Activated CD4-positive, alpha-beta T cell treated with anti-CD3 and anti-CD28 coated beads, Interleukin-2, amount 50 U/mL, for 24 hours (primary cell): ENCODE data around the gene TP53I3.
"Not testable (repeated sequence)": the region's sequence is repeated elsewhere in the genome, so short reads cannot be mapped to it uniquely, and the experiment has no call there.

Experiments
- DNase-seq, 2 donors: peaks; one replicate each; pipeline ENCODE4 v3.0.0-alpha.2; 2020; ENCODE audit warnings: low read depth in 1 of 2, low spot score in 1 of 2

TP53I3 gene

DNA sequence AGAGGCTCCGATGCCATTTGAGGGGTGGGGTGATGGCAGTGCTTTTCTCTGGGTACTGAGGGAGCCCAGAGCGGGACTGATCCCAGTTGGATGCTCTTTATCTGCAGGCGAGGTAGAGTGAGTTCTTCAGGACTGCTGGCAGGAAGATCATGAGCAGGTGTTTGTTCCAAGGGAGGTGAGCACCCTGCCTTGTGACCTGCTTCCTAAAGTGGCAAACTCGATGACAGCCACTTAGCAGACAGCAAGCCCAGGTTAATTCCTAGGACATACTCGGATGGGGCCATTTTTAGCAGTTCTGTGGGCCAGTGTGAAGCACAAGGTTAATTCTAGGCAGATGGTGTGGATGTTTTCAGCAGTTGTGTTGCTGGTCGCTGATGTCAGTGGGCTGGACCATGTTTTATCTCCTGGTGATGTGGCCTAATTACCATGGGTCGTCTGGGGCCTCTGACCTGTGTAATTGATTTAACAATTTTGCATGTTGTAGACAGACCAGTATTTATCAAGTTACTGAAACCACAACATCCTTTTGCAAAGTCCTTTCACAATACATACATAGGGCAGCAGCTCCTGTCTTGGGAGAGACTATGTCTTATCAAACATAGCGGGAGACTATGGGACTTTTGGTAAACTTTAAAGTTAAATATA lies 30.1 kb downstream of the TP53I3 start:
- DNase-seq: no peak

DNA sequence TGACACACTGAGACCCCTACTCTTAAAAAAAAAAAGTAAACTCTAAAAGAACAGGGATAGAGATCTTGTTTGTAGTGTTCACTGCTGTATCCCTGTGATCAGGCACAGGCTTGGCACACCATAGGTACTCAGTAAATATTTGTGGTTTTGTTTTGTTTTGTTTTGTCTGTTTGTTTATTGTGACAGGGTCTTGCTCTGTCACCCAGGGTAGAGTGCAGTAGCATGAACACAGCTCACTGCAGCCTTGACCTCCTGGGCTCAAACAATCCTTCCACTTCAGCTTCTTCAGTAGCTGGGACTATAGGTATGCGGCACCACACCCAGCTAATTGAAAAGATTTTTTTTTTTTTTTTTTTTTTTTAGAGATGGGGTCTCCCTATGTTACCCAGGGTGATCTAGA lies 31.7 kb downstream of the TP53I3 start:
- DNase-seq: no peak

DNA sequence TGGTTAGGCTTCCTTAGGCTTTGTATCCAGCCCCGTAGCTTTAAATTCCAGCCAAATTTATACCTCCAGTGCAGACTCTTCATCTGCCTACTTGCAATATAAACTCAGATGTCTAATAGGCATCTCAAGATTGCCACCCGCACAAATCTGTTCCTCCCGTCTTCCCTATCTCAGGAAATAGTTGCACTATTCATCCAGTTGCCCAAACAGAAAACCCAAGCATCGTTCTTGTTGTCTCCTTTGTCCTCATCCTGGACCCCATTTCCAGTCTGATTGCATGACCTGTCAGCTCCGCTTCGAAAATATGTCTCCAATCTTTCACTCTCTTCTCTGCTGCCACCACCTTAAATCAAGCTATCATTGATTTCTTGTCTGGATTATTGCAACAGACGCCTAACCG lies 32.8 kb downstream of the TP53I3 start:
- no peak for DNase-seq

DNA sequence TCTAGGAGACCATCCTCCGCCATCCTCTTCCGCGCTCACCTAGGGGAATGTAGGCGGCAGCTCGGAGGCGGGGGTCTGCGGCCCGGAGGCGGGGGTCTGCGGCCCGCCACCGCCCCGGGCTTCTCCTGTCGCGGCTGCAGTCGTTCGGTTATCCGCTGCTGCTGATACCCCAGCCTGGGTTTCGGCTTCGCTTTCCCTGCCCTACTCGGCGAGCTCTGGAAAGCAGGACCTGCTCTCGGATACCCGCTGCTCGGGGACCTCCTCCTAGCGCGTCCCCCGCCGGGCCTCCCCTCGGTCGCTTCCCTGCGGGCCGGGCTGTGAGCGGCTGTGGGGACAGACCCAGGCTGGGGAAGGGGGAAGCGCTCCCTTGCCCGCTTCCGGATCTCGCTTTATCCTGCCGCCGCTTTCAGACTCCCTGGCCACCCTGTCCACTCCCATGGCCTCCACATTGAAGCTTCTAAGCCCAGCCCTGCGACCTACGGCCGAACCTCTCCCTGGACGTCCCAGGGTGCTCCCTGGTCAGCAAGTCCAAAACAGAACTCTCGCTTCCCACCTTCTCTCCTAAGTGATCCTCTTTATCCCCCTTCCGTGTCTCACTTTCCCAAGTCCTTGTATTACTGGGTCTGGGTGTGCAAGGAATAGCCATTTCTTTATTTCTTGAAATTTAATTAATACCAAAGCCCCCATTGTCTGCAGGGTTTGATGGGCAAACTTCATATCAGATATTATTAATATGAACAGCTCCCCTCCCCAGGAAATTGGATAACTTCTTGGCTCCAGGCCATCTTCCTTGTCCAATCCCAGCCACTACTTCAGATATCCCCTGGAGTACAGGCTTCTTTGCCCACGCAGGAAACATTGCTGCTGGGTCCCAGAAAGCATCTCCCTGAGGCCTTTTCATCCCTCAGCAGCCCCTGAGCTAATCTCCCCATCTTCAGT lies 34.3 kb downstream of the TP53I3 start:
- no peak for DNase-seq

DNA sequence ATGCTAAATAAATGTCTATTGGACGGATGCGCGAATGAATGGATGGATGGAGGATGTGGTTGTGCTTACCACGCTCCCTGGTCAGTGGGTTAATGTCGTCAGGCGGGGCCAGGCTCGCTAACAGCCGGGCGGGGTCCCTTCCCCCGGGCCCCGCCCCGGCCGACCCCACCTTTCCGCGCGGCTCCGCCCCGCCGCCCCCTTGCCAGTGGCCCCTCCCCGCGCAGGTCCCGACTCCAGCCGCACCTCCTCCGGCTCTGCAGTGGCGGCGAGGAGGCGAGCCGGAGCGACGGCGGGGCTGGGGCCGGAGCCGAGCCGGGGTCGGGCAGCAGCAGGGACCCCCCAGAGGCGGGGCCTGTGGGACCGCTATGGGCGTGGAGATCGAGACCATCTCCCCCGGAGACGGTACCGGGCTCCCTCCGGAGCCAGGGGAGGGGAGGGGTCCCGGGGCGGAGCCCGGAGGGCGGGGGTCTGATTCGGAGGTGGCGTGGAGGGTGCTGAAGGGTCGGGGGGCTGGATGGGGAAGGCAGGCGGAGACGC lies 35.1 kb downstream of the TP53I3 start, which contains the start of gene FKBP1B:
Gene FKBP1B, plus strand, starts transcription at position 257 of the 537 bp plus-strand sequence. Its CDS starts 109 bp downstream, at position 366.
- peak in 1 of 2 donors; percentile 15 for DNase-seq

DNA sequence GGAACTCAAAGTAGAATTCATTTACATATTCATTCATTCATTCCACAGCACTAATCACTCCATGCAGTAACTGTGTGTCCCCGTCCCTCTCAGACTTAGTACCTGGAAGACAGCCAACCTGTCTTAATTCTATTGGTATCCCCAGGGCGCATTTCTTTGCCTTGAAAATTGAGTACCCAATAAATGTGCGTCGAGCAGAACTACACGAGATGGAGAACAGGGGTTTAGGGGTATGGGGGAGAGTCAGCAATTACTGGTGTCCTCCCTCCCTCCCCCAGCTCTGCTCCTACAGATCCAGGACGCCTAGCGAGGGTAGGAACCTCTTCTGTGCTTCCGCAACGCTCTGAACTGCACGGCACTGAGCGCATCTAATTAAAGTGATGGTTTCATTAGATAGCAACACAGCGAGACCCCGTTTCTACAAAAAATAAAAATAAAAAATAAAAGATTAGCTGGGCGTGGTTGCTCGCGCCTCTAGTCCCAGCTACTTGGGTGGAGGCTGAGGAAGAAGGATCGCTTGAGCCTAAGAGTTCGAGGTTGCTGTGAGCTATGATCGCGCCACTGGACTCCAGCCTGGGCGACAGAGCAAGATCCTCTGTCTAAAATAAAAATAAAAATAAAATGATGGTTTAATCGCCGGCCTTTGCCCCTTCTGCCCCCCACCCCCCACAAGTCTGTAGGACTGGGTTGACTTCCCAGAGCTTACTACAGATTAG lies 35.7 kb downstream of the TP53I3 start:
- DNase-seq: no peak

DNA sequence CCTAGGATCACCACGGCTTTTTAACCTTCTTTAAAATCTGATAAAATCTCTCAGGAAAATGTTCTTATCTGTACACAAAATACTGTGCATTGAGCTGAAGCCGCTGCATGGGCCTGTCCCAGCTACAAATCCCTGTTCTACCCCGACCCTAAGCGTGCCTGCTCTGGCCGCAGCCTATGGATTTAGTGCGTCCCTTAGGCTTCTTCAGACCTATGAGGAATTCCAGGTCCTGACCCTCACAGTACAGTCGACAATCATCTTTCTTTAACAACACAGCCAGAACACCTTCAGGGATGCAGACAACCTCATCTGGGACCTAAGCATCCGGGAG lies 37.0 kb downstream of the TP53I3 start:
- DNase-seq: no peak

DNA sequence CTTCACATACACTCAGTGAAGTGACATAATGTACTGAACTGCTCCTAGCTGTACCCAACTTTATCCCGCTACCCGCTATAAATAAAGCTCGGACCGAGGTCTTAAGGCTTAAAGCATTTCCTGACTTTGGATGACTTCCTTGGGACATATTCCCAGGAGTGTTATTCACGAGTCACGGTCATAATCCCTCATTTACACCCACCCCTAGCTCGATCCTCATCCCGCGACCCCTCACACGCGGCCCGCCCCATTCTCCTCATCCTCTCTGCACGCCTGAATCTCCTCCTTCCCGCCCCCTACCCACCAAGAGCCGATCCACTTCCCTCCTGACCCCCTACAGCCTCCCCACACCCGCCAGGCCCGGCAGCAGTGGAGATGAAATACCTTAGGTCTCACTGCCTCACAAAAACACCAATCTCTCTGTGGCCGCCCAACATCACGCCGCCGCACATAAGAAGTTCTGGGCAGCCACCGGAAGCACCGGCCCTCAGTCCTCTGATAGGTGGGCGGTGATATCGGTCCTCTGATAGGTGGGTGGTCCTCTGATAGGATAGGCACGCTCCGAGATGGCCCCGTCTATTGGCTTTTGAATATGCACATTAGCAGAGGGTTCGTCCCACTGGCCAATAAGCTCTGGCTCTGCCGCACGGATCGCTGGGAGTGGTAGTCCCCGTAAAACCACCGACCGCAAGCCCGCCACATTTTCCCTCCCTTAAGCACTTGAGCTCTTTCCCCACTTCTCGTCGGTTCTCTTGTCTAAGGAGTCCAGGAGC lies 37.5 kb downstream of the TP53I3 start, which contains the start of gene WDCP:
Gene WDCP, minus strand, starts transcription at position 462 of the 773 bp plus-strand sequence. CDS start 7,897 bp downstream, outside the sequence.
- DNase-seq: peak; percentile 78 to 95

DNA sequence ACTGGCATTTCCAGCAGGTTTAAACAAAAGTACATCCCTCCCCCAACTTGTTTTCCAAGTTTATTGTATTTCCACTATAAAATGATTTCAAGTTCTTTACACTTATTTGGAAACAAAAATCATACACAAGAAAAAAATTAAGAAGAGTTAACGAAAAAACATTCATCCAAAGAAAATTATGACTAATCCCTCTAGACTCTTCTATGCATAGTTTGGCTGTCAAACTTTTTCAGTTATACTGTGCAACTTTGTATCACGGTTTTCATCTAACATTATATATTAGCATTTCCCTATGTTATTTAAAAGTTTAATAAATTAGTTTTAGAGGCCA lies 38.1 kb downstream of the TP53I3 start:
- DNase-seq: no peak

DNA sequence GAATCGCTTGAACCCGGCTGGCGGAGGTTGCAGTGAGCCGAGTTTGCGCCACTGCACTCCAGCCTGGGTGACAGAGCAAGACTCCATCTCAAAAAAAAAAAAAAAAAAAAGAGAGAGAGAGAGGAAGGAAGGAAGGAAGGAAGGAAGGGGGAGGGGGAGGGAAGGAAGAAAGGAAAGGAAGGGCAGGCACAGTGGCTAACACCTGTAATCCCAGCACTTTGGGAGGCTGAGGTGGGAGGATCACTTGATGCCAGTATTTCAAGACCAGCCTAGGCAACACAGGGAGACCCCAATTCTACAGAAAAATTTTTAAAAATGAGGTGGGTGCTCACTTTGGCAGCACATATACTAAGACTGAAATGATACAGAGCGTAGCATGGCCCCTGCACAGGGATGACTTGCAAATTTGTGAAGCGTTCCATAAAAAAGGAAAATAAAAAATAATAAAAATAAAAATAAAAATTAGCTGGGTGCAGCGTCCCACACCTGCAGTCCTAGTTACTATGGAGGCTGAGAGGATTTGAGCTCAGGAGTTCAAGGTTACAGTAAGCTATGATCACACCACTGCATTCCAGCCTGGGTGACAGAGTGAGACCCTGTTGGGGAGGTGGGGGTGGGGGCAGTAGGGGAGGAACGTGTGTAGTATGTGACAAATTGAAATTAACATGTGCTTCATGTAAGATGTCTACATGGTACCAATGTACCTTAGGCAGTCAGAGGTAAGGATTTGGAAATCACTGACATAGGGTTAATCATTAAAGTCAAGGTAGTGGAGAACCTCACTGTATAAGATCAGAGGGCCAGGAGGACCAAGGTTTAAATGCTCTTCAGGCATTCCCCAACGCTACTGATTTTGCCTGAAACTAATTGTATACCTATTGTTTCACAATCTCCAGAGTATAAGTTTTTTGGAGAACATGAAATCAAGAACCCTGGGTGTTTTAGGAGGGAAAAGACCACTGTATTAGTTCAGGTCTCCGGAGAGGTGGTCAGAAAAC lies 38.8 kb downstream of the TP53I3 start:
- DNase-seq: no peak

DNA sequence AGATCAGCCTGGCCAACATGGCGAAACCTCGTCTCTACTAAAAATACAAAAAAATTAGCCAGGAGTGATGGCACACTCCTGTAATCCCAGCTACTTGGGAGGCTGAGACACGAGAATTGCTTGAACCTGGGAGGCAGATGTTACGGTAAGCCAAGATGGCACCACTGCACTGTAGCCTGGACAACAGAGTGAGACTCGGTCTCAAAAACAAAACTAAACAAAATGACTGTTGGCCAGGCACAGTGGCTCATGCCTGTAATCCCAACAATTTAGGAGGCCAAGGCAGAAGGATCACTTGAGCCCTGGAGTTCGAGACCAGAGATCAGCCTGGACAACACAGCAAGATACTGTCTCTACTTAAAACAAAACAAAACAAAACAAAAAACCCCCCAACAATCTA lies 41.5 kb downstream of the TP53I3 start:
- not testable (repeated sequence) for DNase-seq

DNA sequence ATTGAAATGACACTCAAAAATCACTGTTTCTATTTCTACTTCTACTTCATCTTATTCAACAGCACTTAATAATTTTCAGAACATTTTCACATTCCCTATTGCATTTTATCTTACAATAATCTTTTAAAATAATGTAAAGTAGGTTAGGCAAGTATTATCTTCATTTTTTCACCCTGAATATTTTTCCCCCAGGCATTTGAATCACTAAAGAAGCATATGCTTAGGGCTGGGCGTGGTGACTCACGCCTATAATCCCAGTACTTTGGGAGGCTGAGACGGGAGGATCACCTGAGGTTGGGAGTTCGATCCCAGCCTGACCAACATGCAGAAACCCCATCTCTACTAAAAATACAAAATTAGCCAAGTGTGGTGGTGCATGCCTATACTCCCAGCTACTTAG lies 44.1 kb downstream of the TP53I3 start:
- no peak for DNase-seq

DNA sequence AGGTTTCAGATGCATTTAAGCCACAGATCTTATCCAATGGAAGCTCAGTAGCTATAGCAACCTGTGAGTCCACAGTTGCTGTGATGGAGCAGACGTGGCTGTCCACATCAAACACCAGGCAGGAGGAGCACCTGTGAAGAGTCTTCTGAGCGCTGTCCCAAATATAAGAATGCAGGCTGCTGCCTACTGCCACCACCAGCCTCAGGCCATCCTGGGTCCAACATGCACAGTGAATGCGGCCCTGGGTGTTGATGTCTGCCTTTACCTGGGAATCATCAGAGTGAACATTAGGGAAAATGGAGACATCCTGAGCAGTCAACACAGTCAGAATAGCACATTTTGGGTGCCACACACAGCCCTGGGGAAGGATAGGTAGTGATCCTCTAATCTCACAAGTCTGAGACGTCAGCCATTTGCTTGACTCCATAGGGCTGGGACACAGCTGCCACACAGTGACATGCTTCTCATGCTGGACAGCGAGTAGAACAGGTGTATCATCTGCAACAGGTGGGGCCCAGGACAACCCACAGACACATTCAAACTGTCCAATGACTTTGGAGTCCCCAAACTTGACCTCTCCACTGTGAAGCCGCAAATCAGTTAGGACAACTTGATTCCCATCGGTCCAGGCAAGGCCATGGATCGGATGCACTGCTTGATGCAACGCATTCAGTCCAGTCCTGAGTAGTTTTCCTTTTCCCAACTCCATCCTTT lies 45.7 kb downstream of the TP53I3 start:
- no peak for DNase-seq
